IPS DF 6.9 (cell line): Measurements from ENCODE around the gene SPECC1.

Experiments used
- DNase-seq: peaks from one replicate; pipeline ENCODE4 v3.0.0-alpha.2; 2013; ENCODE audit warnings: low read depth, low spot score
- H3K27ac ChIP-seq: one replicate; pipeline ENCODE4 v1.5.1; 2013; ENCODE audit warnings: low read length, control low read depth
- H3K27me3 ChIP-seq: 2 replicates; pipeline ENCODE4 v1.6.1; 2013; ENCODE audit warnings: mild to moderate bottlenecking, low read length; ENCODE audit not compliant: control insufficient read depth, insufficient read depth
- H3K36me3 ChIP-seq: 2 replicates; pipeline ENCODE4 v1.6.1; 2013; ENCODE audit warnings: low read length; ENCODE audit not compliant: control insufficient read depth, insufficient read depth
- H3K4me1 ChIP-seq: 2 replicates; pipeline ENCODE4 v1.6.1; 2013; ENCODE audit warnings: low read length; ENCODE audit not compliant: control insufficient read depth, insufficient read depth
- H3K4me3 ChIP-seq: 2 replicates; pipeline ENCODE4 v1.5.1; 2013; ENCODE audit warnings: mild to moderate bottlenecking, low read length
- H3K9me3 ChIP-seq: 2 replicates; pipeline ENCODE4 v1.6.1; 2013; ENCODE audit warnings: low read length, inconsistent platforms; ENCODE audit not compliant: control insufficient read depth, insufficient read depth
- WGBS: extraction: QIAGEN DNeasy Blood & Tissue Kit; methylation state at CpG from one replicate; pipeline ENCODE4 v1.1.7; 2013; ENCODE audit warnings: mixed read lengths, missing lambda C conversion rate; ENCODE audit not compliant: insufficient read length, insufficient coverage; 5-methylcytosine and 5-hydroxymethylcytosine counted together

The SPECC1 gene

DNA sequence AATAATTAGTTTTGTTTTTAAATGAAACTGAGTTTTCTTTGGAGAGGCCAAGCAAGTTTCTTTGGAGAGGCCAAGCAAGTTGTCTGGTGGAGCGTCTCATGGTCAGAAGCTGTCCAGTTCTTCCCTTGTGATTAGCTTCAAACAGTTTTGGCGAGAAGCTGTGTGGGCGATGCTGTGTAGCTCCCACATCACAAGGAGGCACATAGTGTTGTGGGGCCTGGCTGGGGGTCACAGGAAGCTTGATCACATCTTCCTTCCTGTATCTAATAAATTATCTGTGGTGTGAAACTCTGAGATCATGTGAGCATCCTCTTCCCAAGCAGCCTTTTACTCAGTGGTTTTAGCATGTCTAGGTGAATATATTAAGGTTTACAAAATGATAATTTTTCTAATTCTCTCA is 33.9 kb downstream of the SPECC1 start:
- no peak overlapping the region for H3K4me3 ChIP-seq
- no peaks in the 10 kb centered on the region for H3K27me3 ChIP-seq
- H3K36me3 ChIP-seq = no peaks in the 10 kb centered on the region; the same call in 1 of the 2 replicates
- no peaks in the 10 kb centered on the region for H3K9me3 ChIP-seq
- no peak for DNase-seq
- H3K27ac ChIP-seq = no peak overlapping the region
- no CpG with 5 or more reads among the region's 3 CpGs for WGBS
- 0 out of 2 replicates have a peak, but pooled peaks cover 2% of the 10 kb centered on the region for H3K4me1 ChIP-seq

DNA sequence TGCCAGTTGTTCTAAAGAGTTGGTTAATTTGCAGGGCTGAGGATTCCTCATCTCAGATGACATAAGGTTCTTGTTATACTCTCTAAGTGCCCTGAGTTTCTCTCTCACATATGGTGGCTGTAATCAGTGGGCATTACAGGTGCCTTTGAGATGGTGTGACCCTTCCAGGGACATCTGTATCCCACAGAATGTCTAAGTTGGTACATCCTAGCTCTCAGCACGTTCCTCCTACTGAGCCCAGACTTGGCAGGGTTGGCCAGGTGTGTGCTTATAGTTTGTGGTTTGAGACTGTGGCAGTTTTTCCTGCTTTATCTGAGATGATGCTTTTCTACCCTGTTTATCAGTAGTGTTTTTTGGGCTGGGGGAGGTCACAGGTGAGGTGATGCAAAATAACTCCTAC is 36.3 kb downstream of the SPECC1 start:
- DNase-seq = no peak
- H3K4me3 ChIP-seq = no peak overlapping the region
- no peaks in the 10 kb centered on the region for H3K27me3 ChIP-seq
- no peak overlapping the region for H3K27ac ChIP-seq
- WGBS = no CpG with 5 or more reads among the region's 1 CpG
- H3K36me3 ChIP-seq = no peaks in the 10 kb centered on the region; the same call in 1 of the 2 replicates
- H3K4me1 ChIP-seq = 0 out of 2 replicates have a peak, but pooled peaks cover 2% of the 10 kb centered on the region
- no peaks in the 10 kb centered on the region for H3K9me3 ChIP-seq

- no CpG with 5 or more reads among the region's 8 CpGs for WGBS
- no peak for DNase-seq
- no peaks in the 10 kb centered on the region; the same call in 1 of the 2 replicates for H3K36me3 ChIP-seq
These were observed 37.5 kb downstream of the SPECC1 start for GRCh38 chr17:20046629-20047028.

DNA sequence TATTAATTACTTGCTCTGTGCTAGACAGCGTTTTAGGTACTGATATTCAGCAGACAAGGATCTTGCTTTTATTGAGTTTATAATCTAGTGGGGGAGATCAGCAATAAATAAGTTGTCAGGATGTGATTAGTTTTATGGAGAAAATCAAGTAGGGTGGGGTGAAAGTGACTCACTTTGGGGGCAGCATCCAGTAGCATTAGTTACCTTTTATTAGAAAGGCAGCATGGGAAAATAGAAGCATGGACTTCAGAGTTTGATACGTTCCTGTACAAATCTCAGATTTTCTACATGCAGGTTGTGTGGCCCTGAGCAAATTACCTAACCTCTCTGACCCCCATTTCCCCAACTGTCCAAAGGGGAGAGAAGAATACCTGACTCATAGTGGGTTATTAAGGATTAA is 42.5 kb downstream of the SPECC1 start:
- H3K27ac ChIP-seq = no peak overlapping the region
- WGBS = no CpG with 5 or more reads among the region's 2 CpGs
- H3K4me1 ChIP-seq = 0 out of 2 replicates have a peak, but pooled peaks cover under 1% of the 10 kb centered on the region
- no peaks in the 10 kb centered on the region for H3K36me3 ChIP-seq
- DNase-seq = no peak
- no peak overlapping the region for H3K4me3 ChIP-seq
- H3K27me3 ChIP-seq = no peaks in the 10 kb centered on the region
- no peaks in the 10 kb centered on the region; the same call in 1 of the 2 replicates for H3K9me3 ChIP-seq

More at GRCh38 chr17:20046629-20047028, 37.5 kb downstream of the SPECC1 start:
- Histone ChIP-seq H3K4me1 (0 out of 2 replicates have a peak, but pooled peaks cover 2% of the 10 kb centered on the region), H3K4me3 (no peak overlapping the region), H3K9me3 (no peaks in the 10 kb centered on the region), H3K27me3 (no peaks in the 10 kb centered on the region), H3K27ac (no peak overlapping the region)

DNA sequence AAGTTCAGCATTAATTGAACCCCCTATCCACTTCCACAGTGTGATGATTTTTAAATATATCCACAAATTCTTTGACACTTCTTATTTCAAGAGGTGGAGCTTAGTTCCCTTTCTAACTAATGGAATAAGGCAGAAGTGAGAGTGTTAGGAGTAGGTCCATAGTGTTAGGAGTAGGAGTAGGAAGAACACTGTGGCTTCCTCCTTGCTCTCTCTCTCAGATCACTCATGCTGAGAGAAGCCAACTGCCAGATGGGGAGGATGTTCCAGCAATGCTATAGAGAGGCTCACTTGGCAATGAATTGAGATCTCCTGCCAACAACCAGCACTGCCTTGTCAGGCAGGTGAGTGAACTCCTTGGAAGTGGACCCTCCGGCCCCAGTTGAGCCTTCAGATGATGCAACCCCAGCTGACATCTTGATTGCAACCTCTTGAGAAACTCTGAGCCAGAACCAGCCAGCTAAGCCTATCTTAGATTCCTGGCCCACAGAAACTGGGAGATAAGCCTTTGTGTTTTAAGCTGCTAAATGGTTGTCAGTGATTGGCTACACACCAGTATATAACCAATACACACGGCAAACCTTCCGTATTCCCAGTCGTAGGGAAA is 44.3 kb downstream of the SPECC1 start:
- no peak for DNase-seq
- no CpG with 5 or more reads among the region's 4 CpGs for WGBS
- H3K27me3 ChIP-seq = no peaks in the 10 kb centered on the region
- H3K9me3 ChIP-seq = no peaks in the 10 kb centered on the region; the same call in 1 of the 2 replicates
- no peak overlapping the region for H3K27ac ChIP-seq
- H3K4me1 ChIP-seq = no peaks in the 10 kb centered on the region
- no peaks in the 10 kb centered on the region for H3K36me3 ChIP-seq
- no peak overlapping the region for H3K4me3 ChIP-seq

DNA sequence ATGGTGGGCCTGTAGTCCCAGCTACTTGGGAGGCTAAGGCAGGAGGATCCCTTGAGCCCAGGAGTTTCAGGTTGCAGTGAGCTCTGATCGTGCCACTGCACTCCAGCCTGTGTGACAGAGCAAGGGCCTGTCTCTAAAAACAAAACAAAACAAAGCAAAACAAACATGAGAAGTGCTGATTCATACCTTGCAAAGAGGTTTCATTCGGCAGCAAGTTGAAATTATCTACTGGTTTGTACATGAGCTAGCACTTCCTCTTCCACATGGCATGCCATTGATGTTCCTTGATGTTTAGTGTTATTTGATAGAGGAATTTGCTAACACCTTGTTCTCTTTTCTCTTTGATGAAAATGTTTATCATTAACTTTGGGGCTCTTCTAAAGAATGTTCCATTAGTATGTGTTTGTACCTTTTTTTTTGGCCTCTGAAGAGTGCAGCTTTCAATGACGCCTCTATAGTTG is 50.6 kb downstream of the SPECC1 start:
- DNase-seq = no peak
- no CpG with 5 or more reads among the region's 3 CpGs for WGBS
- Histone ChIP-seq H3K27ac (no peak overlapping the region), H3K4me3 (no peak overlapping the region), H3K27me3 (no peaks in the 10 kb centered on the region), H3K4me1 (0 out of 2 replicates have a peak, but pooled peaks cover 1% of the 10 kb centered on the region), H3K36me3 (no peaks in the 10 kb centered on the region), H3K9me3 (no peaks in the 10 kb centered on the region)

DNA sequence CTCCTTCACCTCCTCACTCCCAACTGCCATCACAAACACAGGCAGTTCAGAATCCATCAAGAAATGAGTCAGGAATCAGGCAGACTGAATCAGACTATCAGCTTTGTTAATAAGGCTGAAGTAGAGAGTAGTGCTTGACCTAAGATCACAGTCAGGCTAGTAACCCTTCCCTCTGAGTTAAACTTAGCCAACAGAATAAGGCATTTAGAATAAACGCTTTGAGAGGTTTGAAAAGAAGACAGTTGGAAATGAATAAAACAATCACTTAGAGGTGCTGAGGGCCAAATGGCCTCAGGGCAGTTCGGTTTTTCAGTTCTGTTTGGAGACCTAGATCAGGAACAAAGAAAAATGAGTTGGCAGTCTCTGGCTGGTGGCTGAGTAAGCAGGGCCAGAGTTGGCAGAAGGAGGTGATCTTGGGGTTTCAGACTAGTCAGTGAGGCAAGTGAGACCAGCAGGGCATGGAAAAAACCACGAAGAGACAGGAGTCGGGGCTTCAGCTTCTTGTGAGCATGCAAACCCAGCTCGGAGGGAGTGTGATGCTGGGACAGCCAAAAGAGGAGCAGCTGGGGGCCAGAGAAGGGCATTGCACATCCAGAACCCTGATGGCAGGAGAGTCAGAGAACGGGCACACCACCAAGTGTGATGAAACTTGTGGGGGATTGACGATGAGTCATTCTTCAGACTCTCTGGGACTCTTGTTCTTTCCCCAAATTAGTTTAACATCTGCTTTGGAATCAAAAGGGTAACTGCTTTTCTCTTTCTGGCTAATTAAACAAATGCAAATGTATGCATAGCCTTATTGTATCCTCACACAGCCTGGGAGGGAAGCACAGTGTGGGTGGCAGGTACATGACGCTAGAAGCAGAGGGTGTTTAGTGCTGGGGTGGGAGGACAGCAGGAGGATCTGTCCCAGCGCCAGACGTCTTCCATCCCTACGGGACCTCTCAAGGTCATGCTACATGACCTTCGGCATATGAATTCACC is 54.8 kb downstream of the SPECC1 start:
- Histone ChIP-seq H3K4me1 (0 out of 2 replicates have a peak, but pooled peaks cover 1% of the 10 kb centered on the region), H3K27ac (no peak overlapping the region), H3K9me3 (no peaks in the 10 kb centered on the region), H3K27me3 (no peaks in the 10 kb centered on the region), H3K36me3 (no peaks in the 10 kb centered on the region), H3K4me3 (no peak overlapping the region)
- DNase-seq = no peak
- WGBS = no CpG with 5 or more reads among the region's 12 CpGs

- H3K27me3 ChIP-seq = no peaks in the 10 kb centered on the region
- H3K9me3 ChIP-seq = no peaks in the 10 kb centered on the region
- DNase-seq = no peak
- no peak overlapping the region for H3K4me3 ChIP-seq
- no peak overlapping the region for H3K27ac ChIP-seq
- no peaks in the 10 kb centered on the region for H3K36me3 ChIP-seq
- WGBS = no CpG with 5 or more reads among the region's 4 CpGs
- H3K4me1 ChIP-seq = 0 out of 2 replicates have a peak, but pooled peaks cover 1% of the 10 kb centered on the region
These were observed 57.1 kb downstream of the SPECC1 start for GRCh38 chr17:20066253-20066652.

DNA sequence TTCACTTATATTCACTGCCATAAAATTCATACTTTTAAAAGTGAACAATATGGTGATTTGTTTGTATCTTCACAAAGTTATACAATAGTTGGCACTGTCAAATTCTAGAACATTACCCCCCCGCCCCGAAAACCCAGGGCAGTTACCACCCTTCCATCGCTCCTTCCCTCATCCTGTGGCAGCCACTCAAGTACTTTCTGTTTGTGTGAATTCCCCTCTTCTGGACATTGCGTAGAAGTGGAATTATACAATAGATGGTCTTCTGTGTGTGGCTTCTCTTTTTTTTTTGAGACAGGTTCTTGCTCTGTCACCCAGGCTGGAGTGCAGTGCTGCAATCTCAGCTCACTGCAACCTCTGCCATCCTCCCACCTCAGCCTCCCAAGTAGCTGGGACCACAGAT is 58.6 kb downstream of the SPECC1 start:
- DNase-seq = no peak
- H3K4me3 ChIP-seq = no peak overlapping the region
- H3K4me1 ChIP-seq = 0 out of 2 replicates have a peak, but pooled peaks cover 1% of the 10 kb centered on the region

DNA sequence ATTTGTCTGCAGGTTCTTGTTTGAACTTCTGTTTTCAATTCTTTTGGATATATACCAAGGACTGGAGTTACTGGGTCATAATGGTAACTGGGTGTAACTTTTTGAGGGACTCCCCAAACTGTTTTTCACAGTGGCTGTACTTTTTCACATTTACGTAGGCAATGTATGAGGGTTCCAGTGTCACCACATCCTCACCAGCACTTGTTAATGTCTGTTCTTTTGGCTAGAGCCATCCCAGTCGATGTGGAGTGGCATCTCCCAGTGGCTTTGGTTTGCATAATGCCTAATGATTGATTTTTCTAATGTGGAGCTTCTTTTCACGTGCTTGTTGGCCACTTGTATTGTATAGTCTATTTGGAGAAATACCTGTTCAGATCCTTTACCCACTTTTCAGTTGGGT is 59.3 kb downstream of the SPECC1 start:
- Histone ChIP-seq H3K27ac (no peak overlapping the region), H3K4me1 (0 out of 2 replicates have a peak, but pooled peaks cover 1% of the 10 kb centered on the region), H3K9me3 (no peaks in the 10 kb centered on the region), H3K36me3 (no peaks in the 10 kb centered on the region), H3K4me3 (no peak overlapping the region), H3K27me3 (no peaks in the 10 kb centered on the region)
- no peak for DNase-seq
- WGBS = no CpG with 5 or more reads among the region's 3 CpGs

More for the DNA sequence above, 58.6 kb downstream of the SPECC1 start:
- WGBS = no CpG with 5 or more reads among the region's 4 CpGs
- no peaks in the 10 kb centered on the region for H3K36me3 ChIP-seq
- no peak overlapping the region for H3K27ac ChIP-seq
- H3K27me3 ChIP-seq = no peaks in the 10 kb centered on the region
- no peaks in the 10 kb centered on the region for H3K9me3 ChIP-seq
